Skeletal muscle satellite cell (primary cell): ENCODE results near the gene SERINC3.
A peak's percentile ranks its signal among the peaks of the same experiment; 100 is the strongest.

Experiments used
- H3K27me3 ChIP-seq: 2 replicates; pipeline ENCODE4 v1.7.0; 2013; ENCODE audit warnings: low read length; ENCODE audit not compliant: control insufficient read depth, insufficient read depth
- H3K36me3 ChIP-seq: 2 replicates; pipeline ENCODE4 v1.7.0; 2013; ENCODE audit warnings: mild to moderate bottlenecking, control low read depth, low read length; ENCODE audit not compliant: insufficient read depth
- H3K4me1 ChIP-seq: 2 replicates; pipeline ENCODE4 v1.7.0; 2013; ENCODE audit warnings: low read length; ENCODE audit not compliant: control insufficient read depth, insufficient read depth
- H3K4me2 ChIP-seq: 2 replicates; pipeline ENCODE4 v1.7.0; 2013; ENCODE audit warnings: mild to moderate bottlenecking, low read length
- H3K4me3 ChIP-seq: 2 replicates; pipeline ENCODE4 v1.7.0; 2013; ENCODE audit warnings: low read length
- H3K9ac ChIP-seq: 2 replicates; pipeline ENCODE4 v1.7.0; 2013; ENCODE audit warnings: mild to moderate bottlenecking, low read depth, low read length, moderate library complexity
- H3K9me3 ChIP-seq: replicated peaks from 2 replicates; pipeline ENCODE4 v1.7.0; 2013; ENCODE audit warnings: mild to moderate bottlenecking, control low read depth, low read length

The SERINC3 gene

DNA sequence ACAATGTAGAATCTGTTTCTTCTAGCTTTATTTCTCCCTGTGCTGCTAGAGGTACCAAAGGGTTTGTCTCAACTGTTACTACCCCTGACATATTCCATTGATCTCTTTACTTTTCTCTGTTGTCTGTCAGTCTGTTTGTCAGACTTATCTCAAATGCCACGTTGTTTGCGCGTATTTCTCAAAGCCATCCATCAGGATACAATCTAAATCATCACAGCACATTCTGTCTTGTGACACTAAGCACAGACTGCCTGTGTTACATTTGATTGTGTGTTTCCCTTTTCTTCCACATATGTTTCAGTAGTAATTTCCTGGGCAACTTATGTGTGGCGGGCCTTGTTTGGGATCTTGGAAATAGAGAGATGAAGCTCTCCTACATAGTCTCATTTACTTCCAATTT, 30.2 kb upstream of the SERINC3 start:
- no peak overlapping the region for H3K4me3 ChIP-seq
- no peaks in the 10 kb centered on the region for H3K27me3 ChIP-seq
- peaks cover 30% of the 10 kb centered on the region for H3K4me1 ChIP-seq
- no peak overlapping the region for H3K9ac ChIP-seq
- H3K36me3 ChIP-seq: no peaks in the 10 kb centered on the region
- H3K9me3 ChIP-seq: no peaks in the 10 kb centered on the region
- no peak overlapping the region for H3K4me2 ChIP-seq

DNA sequence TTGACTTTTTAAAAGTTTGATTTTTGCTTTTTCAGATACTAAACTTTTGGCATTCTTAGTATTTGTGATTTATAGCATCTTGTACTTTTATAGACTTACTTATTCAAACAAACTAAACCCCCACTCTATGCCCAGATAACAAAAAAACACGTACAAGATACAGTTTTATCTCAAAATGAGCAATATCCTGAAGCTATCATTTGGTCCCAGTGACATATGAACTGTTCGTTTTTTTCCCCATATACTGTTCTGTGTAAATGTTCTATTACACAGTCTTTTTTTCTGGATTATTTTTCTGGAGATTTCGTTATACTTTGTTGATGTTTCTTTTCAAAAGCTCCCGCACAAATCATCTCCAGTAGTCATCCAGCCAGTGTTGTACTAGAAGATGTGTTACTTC, 27.3 kb upstream of the SERINC3 start:
- Histone ChIP-seq H3K36me3 (no peaks in the 10 kb centered on the region), H3K27me3 (no peaks in the 10 kb centered on the region), H3K9ac (no peak overlapping the region), H3K4me1 (peaks cover 30% of the 10 kb centered on the region), H3K9me3 (no peaks in the 10 kb centered on the region), H3K4me2 (no peak overlapping the region), H3K4me3 (no peak overlapping the region)

DNA sequence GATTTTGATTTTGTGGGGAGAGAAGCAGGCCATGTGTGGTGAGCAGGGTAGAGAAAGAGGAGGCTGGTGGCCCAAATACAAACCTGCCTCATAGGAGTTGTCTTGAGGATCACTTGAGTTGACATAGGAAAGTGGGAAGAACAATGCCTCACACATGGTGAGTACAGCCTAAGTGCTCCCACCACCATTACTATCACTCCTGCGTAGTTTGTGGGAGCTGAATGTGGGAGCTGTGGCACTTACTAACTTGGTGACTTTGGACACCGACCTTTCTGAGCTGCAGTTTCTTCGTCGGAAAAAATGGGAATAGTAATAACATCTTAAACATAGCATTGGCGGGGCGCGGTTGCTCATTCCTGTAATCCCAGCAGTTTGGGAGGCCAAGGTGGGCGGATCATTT, 25.5 kb upstream of the SERINC3 start:
- H3K9me3 ChIP-seq: no peaks in the 10 kb centered on the region
- no peaks in the 10 kb centered on the region for H3K36me3 ChIP-seq
- H3K27me3 ChIP-seq: no peaks in the 10 kb centered on the region
- peaks cover 16% of the 10 kb centered on the region for H3K4me1 ChIP-seq
- no peak overlapping the region for H3K4me2 ChIP-seq
- no peak overlapping the region for H3K4me3 ChIP-seq
- no peak overlapping the region for H3K9ac ChIP-seq

DNA sequence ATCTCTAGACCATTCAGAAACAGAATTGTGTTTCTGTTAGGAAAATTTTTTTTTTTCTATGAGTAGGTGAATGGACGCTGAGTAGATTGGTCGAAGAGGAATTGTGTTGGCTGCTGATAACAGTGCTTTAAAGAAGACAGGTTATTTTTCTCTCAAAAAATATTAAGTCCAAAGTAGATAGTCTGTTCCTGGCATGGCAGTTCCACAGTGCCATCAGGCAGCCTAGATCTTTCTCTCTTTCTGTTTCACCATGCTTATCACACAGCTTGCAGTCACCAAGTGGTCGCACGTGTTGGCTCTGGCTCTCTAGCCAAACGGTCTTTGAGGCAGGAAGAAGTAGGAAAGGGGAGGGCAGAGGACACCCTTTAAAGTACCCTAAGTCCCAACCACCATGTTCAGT, 22.4 kb upstream of the SERINC3 start:
- H3K4me3 ChIP-seq: no peak overlapping the region
- H3K36me3 ChIP-seq: no peaks in the 10 kb centered on the region
- no peaks in the 10 kb centered on the region for H3K27me3 ChIP-seq
- H3K4me1 ChIP-seq: peaks cover 20% of the 10 kb centered on the region
- H3K4me2 ChIP-seq: no peak overlapping the region
- H3K9ac ChIP-seq: no peak overlapping the region
- H3K9me3 ChIP-seq: no peaks in the 10 kb centered on the region

DNA sequence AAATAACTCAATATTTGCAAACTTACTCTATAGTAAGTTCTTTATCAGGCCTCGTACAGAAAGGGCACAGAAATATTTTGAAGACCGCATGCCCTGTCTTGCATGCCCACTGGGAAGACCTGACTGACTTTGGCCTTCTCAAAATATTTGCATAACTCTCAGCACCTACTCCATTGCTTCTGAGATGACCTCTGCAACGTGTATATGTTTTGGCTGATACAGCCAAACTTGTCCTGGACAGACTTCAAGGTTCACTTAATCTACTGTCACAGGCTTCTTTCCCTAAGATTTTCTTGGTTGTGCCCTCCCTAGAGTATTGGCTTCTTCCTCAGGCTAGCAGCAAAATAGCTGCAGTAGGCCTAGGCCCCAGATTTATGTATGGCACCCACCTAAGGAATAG, 21.5 kb upstream of the SERINC3 start:
- no peak overlapping the region for H3K4me2 ChIP-seq
- no peaks in the 10 kb centered on the region for H3K36me3 ChIP-seq
- H3K9ac ChIP-seq: no peak overlapping the region
- no peaks in the 10 kb centered on the region for H3K9me3 ChIP-seq
- no peaks in the 10 kb centered on the region for H3K27me3 ChIP-seq
- peaks cover 12% of the 10 kb centered on the region for H3K4me1 ChIP-seq
- H3K4me3 ChIP-seq: no peak overlapping the region

DNA sequence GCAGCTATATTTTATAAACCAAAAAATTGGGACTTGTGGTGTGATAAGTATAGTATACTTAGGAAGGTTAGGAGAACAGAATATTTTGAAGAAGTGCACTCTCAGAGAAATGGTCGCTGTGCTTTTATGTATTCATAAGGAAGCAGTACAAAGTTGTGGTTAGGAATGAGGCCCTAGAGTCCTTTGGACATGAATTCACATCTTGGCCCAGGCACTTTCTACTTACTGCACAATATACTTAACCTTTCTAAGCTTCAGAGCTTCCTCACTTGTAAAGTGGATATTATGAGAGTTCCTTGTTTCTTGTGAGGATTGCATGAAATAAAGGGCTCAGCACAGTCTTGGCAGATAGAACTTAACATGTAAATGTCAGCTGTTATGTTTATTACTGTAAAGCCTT, 21.0 kb upstream of the SERINC3 start:
- no peak overlapping the region for H3K4me2 ChIP-seq
- H3K9me3 ChIP-seq: no peaks in the 10 kb centered on the region
- H3K27me3 ChIP-seq: no peaks in the 10 kb centered on the region
- no peak overlapping the region for H3K4me3 ChIP-seq
- no peaks in the 10 kb centered on the region for H3K36me3 ChIP-seq
- H3K4me1 ChIP-seq: peaks cover 9% of the 10 kb centered on the region
- H3K9ac ChIP-seq: no peak overlapping the region

DNA sequence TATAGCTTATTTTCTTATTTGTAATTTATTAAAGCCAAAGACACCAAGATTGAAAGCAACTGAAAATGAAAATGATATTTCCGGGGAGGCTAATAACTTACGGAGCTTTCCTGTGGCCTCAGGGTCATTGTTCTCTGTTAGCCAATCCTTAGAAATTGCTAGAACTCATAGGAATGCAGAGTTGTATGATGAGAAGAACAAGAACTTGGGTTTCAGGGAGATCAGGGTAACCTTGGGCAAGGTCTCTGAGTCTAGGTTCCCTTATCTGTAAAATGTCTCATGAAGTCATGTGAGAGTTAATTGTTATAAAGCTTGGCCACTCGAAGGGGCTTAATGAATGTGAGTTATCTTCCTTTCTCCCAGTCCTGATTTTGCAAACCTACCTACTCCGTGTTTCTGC, 20.1 kb upstream of the SERINC3 start:
- no peak overlapping the region for H3K9ac ChIP-seq
- H3K9me3 ChIP-seq: no peaks in the 10 kb centered on the region
- no peak overlapping the region for H3K4me2 ChIP-seq
- H3K4me3 ChIP-seq: no peak overlapping the region
- H3K4me1 ChIP-seq: peaks cover 9% of the 10 kb centered on the region
- no peaks in the 10 kb centered on the region for H3K36me3 ChIP-seq
- H3K27me3 ChIP-seq: no peaks in the 10 kb centered on the region

DNA sequence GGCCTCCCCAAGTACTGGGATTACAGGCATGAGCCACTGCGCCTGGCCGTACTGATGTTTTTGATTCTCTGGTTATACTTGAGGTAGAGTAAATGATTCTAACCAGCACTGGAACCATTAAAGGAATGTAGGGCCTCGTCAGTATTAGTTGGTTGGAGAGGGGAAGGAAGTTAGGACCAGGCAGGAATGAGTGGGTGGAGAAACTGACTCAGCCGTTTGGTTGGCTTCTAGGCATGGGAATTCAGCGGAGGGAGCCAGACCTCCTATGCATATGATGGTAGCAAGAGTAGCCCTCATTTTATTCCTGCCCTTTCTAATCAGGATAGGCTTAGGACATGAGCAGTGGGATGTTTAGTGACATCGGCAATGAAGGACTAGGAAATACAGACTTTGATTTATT, 19.0 kb upstream of the SERINC3 start:
- Histone ChIP-seq H3K27me3 (no peaks in the 10 kb centered on the region), H3K9me3 (no peaks in the 10 kb centered on the region), H3K4me1 (peaks cover 9% of the 10 kb centered on the region), H3K36me3 (no peaks in the 10 kb centered on the region), H3K4me2 (no peak overlapping the region), H3K4me3 (no peak overlapping the region), H3K9ac (no peak overlapping the region)

DNA sequence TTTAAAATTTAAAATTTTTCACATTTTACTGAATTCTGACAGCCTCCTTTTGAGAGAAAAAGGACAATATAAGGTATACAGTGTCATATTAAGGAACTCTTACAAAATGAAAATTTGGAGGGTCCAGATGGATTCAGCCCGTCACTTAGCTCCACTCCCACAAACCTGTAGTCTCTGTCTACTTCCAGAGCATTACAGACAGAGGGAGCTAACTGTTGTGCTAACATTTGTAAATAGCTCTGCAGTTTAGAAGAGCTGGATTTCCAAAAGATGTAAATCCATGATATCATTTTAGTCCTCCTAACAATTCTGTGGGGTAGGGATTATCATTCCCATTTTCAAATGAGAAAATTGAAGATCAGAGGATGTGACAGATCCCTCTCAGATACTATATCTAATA, 16.1 kb upstream of the SERINC3 start:
- H3K4me1 ChIP-seq: peaks cover 11% of the 10 kb centered on the region
- H3K9ac ChIP-seq: no peak overlapping the region
- H3K9me3 ChIP-seq: no peaks in the 10 kb centered on the region
- H3K27me3 ChIP-seq: no peaks in the 10 kb centered on the region
- no peaks in the 10 kb centered on the region for H3K36me3 ChIP-seq
- no peak overlapping the region for H3K4me2 ChIP-seq
- no peak overlapping the region for H3K4me3 ChIP-seq

DNA sequence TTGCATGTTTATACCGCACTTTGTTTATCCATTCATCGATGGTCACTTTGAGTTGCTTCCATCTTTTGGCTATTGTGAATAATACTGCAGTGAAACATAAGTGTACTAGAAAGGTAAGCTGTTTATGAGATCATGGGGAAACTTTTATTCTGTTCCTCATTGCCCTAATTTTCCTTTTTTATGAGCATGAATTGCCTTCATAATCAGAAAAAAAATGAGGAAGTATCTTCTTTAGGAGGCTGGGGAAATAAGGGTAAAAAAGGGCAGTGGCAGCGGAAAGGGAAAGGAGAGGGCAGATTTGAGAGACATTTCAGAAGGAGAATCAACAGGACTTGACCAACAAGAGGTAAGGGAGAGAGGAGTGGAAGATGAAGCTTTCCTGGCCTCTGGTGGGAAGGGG, 14.3 kb upstream of the SERINC3 start:
- Histone ChIP-seq H3K9me3 (no peaks in the 10 kb centered on the region), H3K4me3 (no peak overlapping the region)

DNA sequence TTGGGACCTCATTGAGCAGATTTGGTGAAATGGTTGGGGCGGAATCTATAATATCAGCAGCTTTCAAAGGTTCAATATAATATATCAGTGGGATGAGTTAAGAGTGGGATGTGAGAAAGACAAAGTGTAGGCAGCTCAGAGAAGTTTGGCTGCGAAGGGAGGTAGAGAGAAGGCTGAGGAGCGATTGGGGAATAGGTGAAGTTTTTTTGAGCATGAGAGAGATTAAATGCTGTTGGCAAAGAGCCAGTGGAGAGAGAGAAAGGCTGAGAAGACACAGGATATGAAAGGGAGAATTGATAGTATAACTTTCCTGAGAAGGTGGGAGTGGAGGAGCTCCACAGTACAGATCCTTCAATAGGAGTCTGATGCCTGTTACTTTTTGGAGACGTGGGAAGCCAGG, 12.1 kb upstream of the SERINC3 start:
- Histone ChIP-seq H3K9ac (no peak overlapping the region), H3K4me2 (no peak overlapping the region), H3K27me3 (no peaks in the 10 kb centered on the region), H3K9me3 (no peaks in the 10 kb centered on the region), H3K4me1 (peaks cover 15% of the 10 kb centered on the region), H3K36me3 (no peaks in the 10 kb centered on the region), H3K4me3 (no peak overlapping the region)

More for the DNA sequence above, 14.3 kb upstream of the SERINC3 start:
- Histone ChIP-seq H3K9ac (no peak overlapping the region), H3K4me2 (no peak overlapping the region), H3K36me3 (no peaks in the 10 kb centered on the region), H3K27me3 (no peaks in the 10 kb centered on the region), H3K4me1 (peaks cover 22% of the 10 kb centered on the region)

DNA sequence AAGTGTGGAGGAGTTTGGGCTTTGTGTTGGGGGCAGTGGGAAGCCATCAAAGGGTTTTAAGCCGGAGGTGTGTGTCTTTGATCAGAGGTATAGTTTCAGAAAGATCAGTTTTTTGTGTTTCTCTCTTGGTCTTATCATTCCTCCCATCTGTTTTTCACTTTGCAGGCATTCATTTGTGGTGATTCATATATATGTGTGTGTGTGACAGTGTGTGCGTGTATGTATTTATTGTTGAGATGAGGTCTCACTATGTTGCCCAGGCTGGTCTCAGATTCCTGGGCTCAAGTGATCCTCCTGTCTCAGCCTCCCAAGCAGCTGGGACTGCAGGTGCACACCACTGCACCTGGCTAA, 11.1 kb upstream of the SERINC3 start:
- Histone ChIP-seq H3K9ac (peak overlapping the region; percentile 86), H3K4me2 (peak overlapping the region; percentile 87), H3K9me3 (no peaks in the 10 kb centered on the region), H3K27me3 (no peaks in the 10 kb centered on the region), H3K36me3 (no peaks in the 10 kb centered on the region), H3K4me3 (no peak overlapping the region), H3K4me1 (peaks cover 15% of the 10 kb centered on the region)
